HG02938 (cell line): ENCODE measurements around the gene DNASE1L3.

Source experiments
- ATAC-seq: cut with Tn5 transposase; IDR thresholded peaks from one replicate; pipeline ENCODE4 v1.9.1; 2021; ENCODE audit warnings: mild to moderate bottlenecking, moderate library complexity; ENCODE audit not compliant: unreplicated experiment

Gene DNASE1L3

GRCh38 chr3:58164199-58164879 is 46.4 kb downstream of the DNASE1L3 start:
- ATAC-seq: no peak

GRCh38 chr3:58163234-58163633 is 47.5 kb downstream of the DNASE1L3 start:
- no peak for ATAC-seq

- ATAC-seq: no peak
Measured at GRCh38 chr3:58161435-58162398, 49.1 kb downstream of the DNASE1L3 start.

- no peak for ATAC-seq
Measured at GRCh38 chr3:58160399-58160798, 50.4 kb downstream of the DNASE1L3 start.

- no peak for ATAC-seq
Measured at GRCh38 chr3:58158442-58159153, 52.2 kb downstream of the DNASE1L3 start.

- no peak for ATAC-seq
Measured at GRCh38 chr3:58157700-58158099, 53.1 kb downstream of the DNASE1L3 start.

GRCh38 chr3:58155838-58156237 is 54.9 kb downstream of the DNASE1L3 start:
- ATAC-seq: no peak

GRCh38 chr3:58154626-58155449 is 55.9 kb downstream of the DNASE1L3 start:
- no peak for ATAC-seq

- no peak for ATAC-seq
Measured at GRCh38 chr3:58153371-58153770, 57.4 kb downstream of the DNASE1L3 start.

GRCh38 chr3:58152225-58153015 is 58.4 kb downstream of the DNASE1L3 start:
- ATAC-seq: no peak

- ATAC-seq: no peak
Measured at GRCh38 chr3:58151637-58152036, 59.1 kb downstream of the DNASE1L3 start.

GRCh38 chr3:58150810-58151199 is 60.0 kb downstream of the DNASE1L3 start:
- no peak for ATAC-seq

GRCh38 chr3:58150130-58150809 is 60.5 kb downstream of the DNASE1L3 start:
- no peak for ATAC-seq

GRCh38 chr3:58148049-58148448 is 62.7 kb downstream of the DNASE1L3 start:
- ATAC-seq: no peak

GRCh38 chr3:58144478-58145325 is 66.1 kb downstream of the DNASE1L3 start:
- ATAC-seq: no peak

- no peak for ATAC-seq
Measured at GRCh38 chr3:58143417-58144055, 67.2 kb downstream of the DNASE1L3 start.
